ENCODE results near the gene PRG2.

DNA sequence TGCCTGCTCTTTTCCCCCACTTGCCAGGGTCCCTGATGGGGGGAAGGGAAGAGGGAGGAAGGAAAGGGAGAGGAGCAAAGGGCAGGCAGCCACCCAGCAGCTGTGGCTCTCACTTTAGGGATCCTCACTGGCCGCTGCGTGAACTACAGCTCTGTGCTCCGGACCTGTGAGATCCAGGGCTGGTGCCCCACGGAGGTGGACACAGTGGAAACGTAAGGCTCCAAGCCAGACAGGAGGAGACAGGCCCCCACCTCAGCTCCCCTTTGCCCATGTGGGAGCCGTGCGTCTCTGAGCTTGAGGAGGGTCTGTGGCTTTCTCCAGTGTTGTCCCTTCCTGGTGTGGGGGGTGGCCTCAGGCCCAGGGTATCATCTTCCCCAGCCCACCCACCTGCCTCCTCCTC is 42.4 kb downstream of the PRG2 start:
- TF ChIP-seq CTCF (conservative IDR thresholded peaks at IDR 0.05; ENCODE audit: low read depth, low read length) (no peak), EZH2 (IDR thresholded peaks at IDR 0.05; ENCODE audit: low read length, unreplicated experiment) (no peak), EZH2phosphoT487 (IDR thresholded peaks at IDR 0.05; ENCODE audit: borderline replicate concordance, low read length) (no peak)
